HepG2 (cell line): ENCODE measurements around the gene PRKN. TPM values are rescaled to one million over a fixed set of nuclear protein-coding genes. Genes with fewer than 3 reads are reported as not detected.

Experiments used
- ATAC-seq: fragments of 200-7000 bp; cut with Tn5 transposase; 3 replicates; pipeline ENCODE4 v1.9.1; 2020; ENCODE audit warnings: mild to moderate bottlenecking, moderate library complexity
- BruUV-seq: library from RNA; stranded (reverse); fragments of 400-500 nt; replicated peaks from 2 replicates; lab custom pipeline; 2021; lab: Mats Ljungman, UMichigan
- CTCF ChIA-PET: fragments of 300-600 bp; formaldehyde crosslinking; extraction: SDS; loops from one replicate; lab custom pipeline; 2021; ENCODE audit warnings: low total read pairs, inconsistent platforms, low intra/inter-chr PET ratio; lab: Yijun Ruan, JAX
- POLR2A ChIA-PET: fragments of 350-600 bp; sonication (Branson Sonifier 250); formaldehyde crosslinking; loops from one replicate; lab custom pipeline; 2020; ENCODE audit warnings: antibody characterized with exemption, inconsistent platforms; lab: Yijun Ruan, JAX
- DNase-seq: peaks from one replicate; pipeline ENCODE4 v3.0.0-alpha.2; 2015; ENCODE audit warnings: low spot score
- FAIRE-seq: peaks from 3 replicates; lab custom pipeline; 2011; peaks lifted over from hg19 to GRCh38; lab: Jason Lieb, UNC
- H2AFZ ChIP-seq: one replicate; pipeline ENCODE4 v1.6.1; 2011; ENCODE audit warnings: low read length, inconsistent platforms
- H3K27ac ChIP-seq: fragments of 300-600 bp; 3 replicates; pipeline ENCODE4 v1.8.0; 2011; ENCODE audit warnings: mixed run types, mild to moderate bottlenecking, mixed read lengths, low read length, inconsistent platforms; ENCODE audit not compliant: insufficient read depth; ENCODE audit errors: extremely low read length
- H3K27me3 ChIP-seq, 2 experiments: fragments of 200-600 bp in 1 of 2; 2 replicates in 1 of 2; 3 replicates in 1 of 2; pipeline versions ENCODE4 v1.6.0 to v1.8.0; 2011; ENCODE audit warnings: low read length in 2 of 2, mild to moderate bottlenecking in 2 of 2, moderate library complexity in 2 of 2, inconsistent platforms in 1 of 2; ENCODE audit not compliant: insufficient read depth in 2 of 2, control insufficient read depth in 1 of 2
- H3K36me3 ChIP-seq, 2 experiments: fragments of 200-600 bp in 1 of 2; replicated peaks in 1 of 2; 2 replicates in 1 of 2; 3 replicates in 1 of 2; pipeline versions ENCODE4 v1.5.1 to v1.8.0; 2011; ENCODE audit warnings: low read length in 2 of 2, inconsistent platforms in 1 of 2; ENCODE audit not compliant: insufficient read depth in 2 of 2, control insufficient read depth in 1 of 2
- H3K4me1 ChIP-seq: 2 replicates; pipeline ENCODE4 v1.5.1; 2012; ENCODE audit warnings: low read length, inconsistent platforms; ENCODE audit not compliant: insufficient read depth
- H3K4me2 ChIP-seq: 2 replicates; pipeline ENCODE4 v1.6.0; 2011; ENCODE audit warnings: low read depth, low read length, inconsistent platforms
- H3K4me3 ChIP-seq, 3 experiments: fragments of 200-600 bp in 1 of 3; sonication (generic), shearing (Covaris generic) in 1 of 3; replicated peaks in 1 of 3; 2 replicates each; pipeline ENCODE4 v1.5.1; 2011 to 2016; ENCODE audit warnings: low read length in 3 of 3, inconsistent platforms in 2 of 3, low read depth in 2 of 3, mild to moderate bottlenecking in 2 of 3, control low read depth in 1 of 3, mixed read lengths in 1 of 3; ENCODE audit not compliant: insufficient read depth in 1 of 3
- H3K79me2 ChIP-seq: one replicate; pipeline ENCODE4 v1.6.1; 2011; ENCODE audit warnings: low read length, inconsistent platforms; ENCODE audit not compliant: insufficient read depth
- H3K9ac ChIP-seq: 2 replicates; pipeline ENCODE4 v1.6.0; 2011; ENCODE audit warnings: mild to moderate bottlenecking, low read depth, low read length, inconsistent platforms; ENCODE audit not compliant: insufficient read depth
- H3K9me3 ChIP-seq: 2 replicates; pipeline ENCODE4 v1.5.1; 2012; ENCODE audit warnings: mild to moderate bottlenecking, low read length
- H4K20me1 ChIP-seq: 2 replicates; pipeline ENCODE4 v1.6.0; 2011; ENCODE audit warnings: inconsistent platforms, mild to moderate bottlenecking, low read length, moderate library complexity; ENCODE audit not compliant: insufficient read depth
- ATAD3A ChIP-seq: sonication (generic); formaldehyde crosslinking; IDR thresholded peaks from 2 replicates; pipeline ENCODE4 v1.4.0; 2020; ENCODE audit warnings: missing genetic modification reagents
- HMG20A ChIP-seq: IDR thresholded peaks from 2 replicates; pipeline ENCODE4 v1.6.1; 2016; ENCODE audit warnings: borderline replicate concordance
- HMGA1 ChIP-seq: sonication (generic); formaldehyde crosslinking; conservative IDR thresholded peaks from 2 replicates; pipeline ENCODE4 v1.4.0; 2020; ENCODE audit warnings: missing genetic modification reagents
- SCMH1 ChIP-seq: sonication (generic); formaldehyde crosslinking; IDR thresholded peaks from 2 replicates; pipeline ENCODE4 v1.9.0; 2021; ENCODE audit warnings: missing genetic modification reagents, mild to moderate bottlenecking, borderline replicate concordance
- SMAD3 ChIP-seq: sonication (generic); formaldehyde crosslinking; IDR thresholded peaks from 2 replicates; pipeline ENCODE4 v1.4.0; 2020; ENCODE audit warnings: missing genetic modification reagents
- TFDP2 ChIP-seq: sonication (generic); formaldehyde crosslinking; IDR thresholded peaks from 2 replicates; pipeline ENCODE4 v1.4.0; 2020; ENCODE audit warnings: missing genetic modification reagents
- XRCC5 ChIP-seq: fragments of 200-400 bp; formaldehyde crosslinking; optimal IDR thresholded peaks from 2 replicates; pipeline ENCODE3; 2017; ENCODE audit warnings: mild to moderate bottlenecking, low read length
- ZBTB3 ChIP-seq: sonication (generic); formaldehyde crosslinking; IDR thresholded peaks from 2 replicates; pipeline ENCODE4 v1.4.0; 2020; ENCODE audit warnings: low read depth, mild to moderate bottlenecking, moderate library complexity, missing genetic modification reagents, borderline replicate concordance
- ZNF30 ChIP-seq: sonication (generic); formaldehyde crosslinking; IDR thresholded peaks from 2 replicates; pipeline ENCODE4 v1.5.0; 2020; ENCODE audit warnings: mild to moderate bottlenecking, missing genetic modification reagents
- ZNF564 ChIP-seq: sonication (generic); formaldehyde crosslinking; IDR thresholded peaks from 2 replicates; pipeline ENCODE4 v1.8.1; 2023; ENCODE audit warnings: mild to moderate bottlenecking, missing genetic modification reagents
- ZNF644 ChIP-seq: IDR thresholded peaks from 2 replicates; pipeline ENCODE4 v1.6.1; 2016; ENCODE audit warnings: low read depth
- WGBS: methylation state at CpG from one replicate; pipeline ENCODE4 v1.1.6; 2017; ENCODE audit warnings: low lambda C conversion rate; 5-methylcytosine and 5-hydroxymethylcytosine counted together
- in situ Hi-C: cut with HindIII; loops from 2 replicates; pipeline ENCODE4 v1.10.0; 2017; ENCODE audit warnings: low pct_unique_long_range_greater_than_20kb; ENCODE audit not compliant: extremely low pct_ligation_motif_present
- intact Hi-C: fragments of 100-400 bp; cut with micrococcal nuclease; formaldehyde crosslinking; loops from one replicate; pipeline ENCODE4 v1.10.0; 2022; ENCODE audit not compliant: unreplicated experiment
- polyA plus RNA-seq, 8 experiments: library from polyadenylated mRNA; depleted of rRNA in 3 of 8; stranded (reverse) in 7 of 8; unstranded in 1 of 8; fragments of >200 nt; fragmentation: Illumina TruSeq in 4 of 8; extraction: Trizol in 4 of 8; gene quantifications; 2 replicates each; pipeline versions ENCODE4 v1.2.1 to v1.2.3, GENCODE V29; 2011 to 2016; ENCODE audit warnings: low read depth in 4 of 8, missing spikeins in 1 of 8, mixed read lengths in 1 of 8; ENCODE audit not compliant: insufficient read depth in 1 of 8
- total RNA-seq, 5 experiments: library from RNA; depleted of rRNA; stranded (reverse); fragments of >200 nt; fragmentation: Illumina TruSeq; extraction: Trizol; gene quantifications; 2 replicates each; pipeline ENCODE4 v1.2.3, GENCODE V29; 2016; ENCODE audit warnings: low read depth in 1 of 5

PRKN gene
- total and polyA plus RNA-seq, 2 of the 13 experiments (the other 11 are each of a cell fraction or from before 2014, with no cell fraction given): 0.31 to 0.44 TPM

- Histone ChIP-seq H3K9me3 (0 out of 2 replicates have a peak, but pooled peaks cover 6% of the 10 kb centered on the region), H3K79me2 (no peaks in the 10 kb centered on the region), H3K9ac (no peak overlapping the region), H4K20me1 (no peaks in the 10 kb centered on the region), H3K4me1 (no peaks in the 10 kb centered on the region), H3K27ac (no peak overlapping the region), H3K4me3 (no peak overlapping the region), H3K27me3 (no peaks in the 10 kb centered on the region), H3K36me3 (no peaks in the 10 kb centered on the region), H3K4me2 (no peak overlapping the region), H2AFZ (no peak overlapping the region)
- ATAC-seq (no peak), DNase-seq (no peak), FAIRE-seq (no peak)
- 48% methylated on average over 8 of the region's 8 CpGs for WGBS
- TF ChIP-seq HMG20A (CRISPR knock-in tag): no peak
- no peak for TF ChIP-seq SCMH1 (CRISPR knock-in tag)
- TF ChIP-seq ZNF564 (CRISPR knock-in tag): no peak
- TF ChIP-seq SMAD3: no peak
- TF ChIP-seq TFDP2: no peak
- no peak for TF ChIP-seq ZNF644
- no peak for TF ChIP-seq ATAD3A (CRISPR knock-in tag)
- TF ChIP-seq HMGA1: no peak
- TF ChIP-seq ZNF30: no peak
- TF ChIP-seq XRCC5: no peak
- TF ChIP-seq ZBTB3: no peak
- no TSS peak for BruUV-seq
- intact Hi-C loops: no loop called here
- in situ Hi-C loops: no loop called here
- ChIA-PET CTCF (no interaction called here), POLR2A (no interaction called here)
Measured at GRCh38 chr6:161663682-161664081, 1063.9 kb downstream of the PRKN start.
